Kidney tubule cell (primary cell): ENCODE data around the gene RFC3.
A peak's percentile ranks its signal among the peaks of the same experiment; 100 is the strongest.
"Not testable (repeated sequence)": the region's sequence is repeated elsewhere in the genome, so short reads cannot be mapped to it uniquely, and the experiment has no call there.

ENCODE experiments used
- DNase-seq: peaks from one replicate; pipeline ENCODE4 v3.0.0-alpha.2; 2018; ENCODE audit warnings: low spot score

RFC3 gene

GRCh38 chr13:33817901-33818706 is at the start of gene RFC3:
RFC3 (plus strand) TSS chr13:33818149; CDS start chr13:33818179, 30 bp downstream.
- DNase-seq, result peak; percentile 94

GRCh38 chr13:33771296-33771695 is 46.7 kb upstream of the RFC3 start:
- DNase-seq, result no peak

- no peak for DNase-seq
These were observed 44.0 kb upstream of the RFC3 start for GRCh38 chr13:33773790-33774462.

GRCh38 chr13:33775339-33776108 is 42.4 kb upstream of the RFC3 start:
- DNase-seq, result no peak

GRCh38 chr13:33776239-33776881 is 41.6 kb upstream of the RFC3 start:
- no peak for DNase-seq

GRCh38 chr13:33782631-33783030 is 35.3 kb upstream of the RFC3 start:
- DNase-seq, result no peak

GRCh38 chr13:33783212-33783611 is 34.7 kb upstream of the RFC3 start:
- not testable (repeated sequence) for DNase-seq

- no peak for DNase-seq
These were observed 33.2 kb upstream of the RFC3 start for GRCh38 chr13:33784738-33785137.

GRCh38 chr13:33785384-33785783 is 32.6 kb upstream of the RFC3 start:
- DNase-seq, result no peak

GRCh38 chr13:33787051-33787591 is 30.8 kb upstream of the RFC3 start:
- DNase-seq, result no peak

- no peak for DNase-seq
These were observed 28.8 kb upstream of the RFC3 start for GRCh38 chr13:33789066-33789606.

- DNase-seq, result no peak
These were observed 28.2 kb upstream of the RFC3 start for GRCh38 chr13:33789739-33790138.

- no peak for DNase-seq
These were observed 24.2 kb upstream of the RFC3 start for GRCh38 chr13:33793726-33794125.

GRCh38 chr13:33794576-33794975 is 23.4 kb upstream of the RFC3 start:
- DNase-seq, result no peak

GRCh38 chr13:33796095-33796494 is 21.9 kb upstream of the RFC3 start:
- no peak for DNase-seq

GRCh38 chr13:33797622-33798021 is 20.3 kb upstream of the RFC3 start:
- DNase-seq, result no peak

GRCh38 chr13:33798023-33798422 is 19.9 kb upstream of the RFC3 start:
- DNase-seq, result no peak

- peak; percentile 22 for DNase-seq
These were observed 17.9 kb upstream of the RFC3 start for GRCh38 chr13:33799950-33800592.

- no peak for DNase-seq
These were observed 17.2 kb upstream of the RFC3 start for GRCh38 chr13:33800646-33801186.

- DNase-seq, result no peak
These were observed 11.3 kb upstream of the RFC3 start for GRCh38 chr13:33806470-33807248.
